Progenitor cell of endocrine pancreas (in vitro differentiated cells): ENCODE measurements around the gene ITSN2. TPM values are rescaled to one million over a fixed set of nuclear protein-coding genes. Genes with fewer than 3 reads are reported as not detected.

Experiments used
- DNase-seq: peaks from one replicate; pipeline ENCODE4 v3.0.0; 2021; ENCODE audit warnings: low spot score; ENCODE audit not compliant: unreplicated experiment
- H3K27ac Mint-ChIP-seq: 2 replicates; pipeline ENCODE4 v1.8.0; 2021; ENCODE audit warnings: mild to moderate bottlenecking, moderate library complexity, mixed read lengths
- H3K27me3 Mint-ChIP-seq: 2 replicates; pipeline ENCODE4 v1.8.0; 2021; ENCODE audit warnings: mixed read lengths
- H3K36me3 Mint-ChIP-seq: 2 replicates; pipeline ENCODE4 v1.8.0; 2022; ENCODE audit warnings: mixed read lengths; ENCODE audit not compliant: insufficient read depth
- H3K4me1 Mint-ChIP-seq: 2 replicates; pipeline ENCODE4 v1.8.0; 2021; ENCODE audit warnings: low read depth, mixed read lengths
- H3K4me3 Mint-ChIP-seq: 2 replicates; pipeline ENCODE4 v1.8.0; 2021; ENCODE audit warnings: low read depth, mild to moderate bottlenecking, moderate library complexity, mixed read lengths
- H3K9me3 Mint-ChIP-seq: 2 replicates; pipeline ENCODE4 v1.8.0; 2021; ENCODE audit warnings: low read depth, mixed read lengths
- CTCF ChIP-seq: fragments of 200-600 bp; sonication (generic); IDR thresholded peaks from one replicate; pipeline ENCODE4 v1.5.0; 2021; ENCODE audit warnings: antibody characterized with exemption, mild to moderate bottlenecking; ENCODE audit not compliant: unreplicated experiment
- total RNA-seq: library from RNA; stranded (reverse); gene quantifications from 2 replicates; pipeline ENCODE4 v1.2.1, GENCODE V29; 2021

The ITSN2 gene
- total RNA-seq, 1 donor from 2014 or later: 26.7 TPM

GRCh38 chr2:24262421-24262970 lies 97.8 kb downstream of the ITSN2 start:
- TF ChIP-seq CTCF: no peak
- no peaks in the 10 kb centered on the region for H3K9me3 Mint-ChIP-seq
- H3K27me3 Mint-ChIP-seq: no peaks in the 10 kb centered on the region
- H3K27ac Mint-ChIP-seq: no peak overlapping the region
- H3K36me3 Mint-ChIP-seq: peaks cover 6% of the 10 kb centered on the region
- no peaks in the 10 kb centered on the region for H3K4me1 Mint-ChIP-seq
- H3K4me3 Mint-ChIP-seq: no peak overlapping the region
- DNase-seq: no peak

- no peak for DNase-seq
- Mint-ChIP-seq H3K4me1 (no peaks in the 10 kb centered on the region), H3K27ac (no peak overlapping the region), H3K4me3 (no peak overlapping the region), H3K36me3 (peaks cover 9% of the 10 kb centered on the region), H3K27me3 (no peaks in the 10 kb centered on the region), H3K9me3 (no peaks in the 10 kb centered on the region)
- no peak for TF ChIP-seq CTCF
Observed at GRCh38 chr2:24261441-24261840, 98.9 kb downstream of the ITSN2 start.

GRCh38 chr2:24259316-24259715 lies 101.0 kb downstream of the ITSN2 start:
- no peak for TF ChIP-seq CTCF
- no peak for DNase-seq
- no peak overlapping the region for H3K4me3 Mint-ChIP-seq
- H3K27ac Mint-ChIP-seq: no peak overlapping the region
- no peaks in the 10 kb centered on the region for H3K9me3 Mint-ChIP-seq
- peaks cover 5% of the 10 kb centered on the region for H3K36me3 Mint-ChIP-seq
- H3K27me3 Mint-ChIP-seq: no peaks in the 10 kb centered on the region
- H3K4me1 Mint-ChIP-seq: no peaks in the 10 kb centered on the region

DNA sequence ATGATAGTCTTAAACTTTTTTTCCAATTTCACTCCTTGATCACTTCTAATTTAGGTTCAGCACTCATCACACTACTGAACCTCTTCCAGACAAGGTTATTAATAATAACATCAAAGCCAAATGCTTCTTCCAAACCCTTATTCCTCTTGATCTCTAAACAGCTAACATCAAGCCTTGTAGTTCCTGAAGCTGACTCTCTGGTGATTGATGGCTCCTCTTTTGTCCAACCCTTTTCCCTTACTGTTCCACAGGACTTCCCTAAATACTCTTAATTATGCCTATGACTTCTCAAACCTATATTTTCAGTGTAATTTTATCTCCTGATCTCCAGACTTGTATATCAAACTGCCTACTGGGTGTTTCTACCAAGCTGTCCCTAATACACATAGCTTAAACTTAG lies 101.6 kb downstream of the ITSN2 start:
- Mint-ChIP-seq H3K4me3 (no peak overlapping the region), H3K36me3 (peaks cover 5% of the 10 kb centered on the region), H3K27ac (no peak overlapping the region), H3K9me3 (no peaks in the 10 kb centered on the region), H3K27me3 (no peaks in the 10 kb centered on the region), H3K4me1 (no peaks in the 10 kb centered on the region)
- no peak for DNase-seq
- no peak for TF ChIP-seq CTCF

- Mint-ChIP-seq H3K36me3 (peaks cover 11% of the 10 kb centered on the region), H3K9me3 (no peaks in the 10 kb centered on the region), H3K27ac (no peak overlapping the region), H3K27me3 (no peaks in the 10 kb centered on the region), H3K4me3 (no peak overlapping the region), H3K4me1 (no peaks in the 10 kb centered on the region)
- no peak for TF ChIP-seq CTCF
- DNase-seq: no peak
Observed at GRCh38 chr2:24253303-24253919, 106.9 kb downstream of the ITSN2 start.
